Esophagus squamous epithelium (tissue), 5 donors: ENCODE data around the gene TTC5. TPM values are rescaled to one million over a fixed set of nuclear protein-coding genes. Genes with fewer than 3 reads are reported as not detected.

Source experiments
- DNase-seq: peaks from one replicate; lab custom pipeline; 2025; lab: John Stamatoyannopoulos, UW
- H3K27ac ChIP-seq, 4 donors: fragments of 200-600 bp; sonication (generic); one replicate each; pipeline ENCODE4 v1.5.1; 2016 to 2019; ENCODE audit warnings: mild to moderate bottlenecking in 1 of 4
- H3K27me3 ChIP-seq, 4 donors: fragments of 200-600 bp; sonication (generic); 1 replicate in 3 of 4; 2 replicates in 1 of 4; pipeline versions ENCODE4 v1.5.1 to v1.6.0; 2017 to 2021; ENCODE audit warnings: antibody characterized with exemption in 1 of 4
- H3K36me3 ChIP-seq, 3 donors: fragments of 200-600 bp; sonication (generic); one replicate each; pipeline ENCODE4 v1.5.1; 2016 to 2019
- H3K4me1 ChIP-seq, 3 donors: fragments of 200-600 bp; sonication (generic); one replicate each; pipeline ENCODE4 v1.5.1; 2017 to 2019
- H3K4me3 ChIP-seq, 4 donors: fragments of 200-600 bp; sonication (generic); 1 replicate in 3 of 4; 2 replicates in 1 of 4; pipeline ENCODE4 v1.5.1; 2016 to 2019; ENCODE audit warnings: mild to moderate bottlenecking in 2 of 4, moderate library complexity in 1 of 4
- H3K9me3 ChIP-seq, 3 donors: fragments of 200-600 bp; sonication (generic); one replicate each; pipeline ENCODE4 v1.5.1; 2016 to 2019
- POLR2A ChIP-seq, 4 donors: fragments of 450-650 bp; IDR thresholded peaks; one replicate each; pipeline ENCODE4 v1.6.1; 2017; ENCODE audit warnings: antibody characterized with exemption in 4 of 4, mild to moderate bottlenecking in 4 of 4, moderate library complexity in 3 of 4
- WGBS, 2 donors: methylation state at CpG; one replicate each; pipeline ENCODE4 v1.1.5; 2018; 5-methylcytosine and 5-hydroxymethylcytosine counted together
- intact Hi-C: fragments of 100-400 bp; cut with DNase I; formaldehyde crosslinking; loops from one replicate; pipeline ENCODE4 v1.15.0; 2022
- total RNA-seq, 4 donors: library from RNA; depleted of rRNA; stranded (reverse); fragments of >200 nt; gene quantifications; one replicate each; pipeline ENCODE4 v1.1.0, GENCODE V29; 2016
- TF ChIP-seq, protein P1 (sequence below), 6 experiments: fragments of 450-650 bp in 4 of 6; fragments of 200-600 bp in 2 of 6; sonication (generic) in 2 of 6; IDR thresholded peaks; one replicate each; pipeline ENCODE4 v1.5.1; 2016 to 2019; ENCODE audit warnings: antibody characterized with exemption in 6 of 6, mild to moderate bottlenecking in 4 of 6, moderate library complexity in 4 of 6
- donor health status: DM: yes; HTN: yes; CAD: no.

Gene TTC5
- total RNA-seq, 4 donors from 2014 or later, result 3.9 to 11.8 (median 6.7) TPM

DNA sequence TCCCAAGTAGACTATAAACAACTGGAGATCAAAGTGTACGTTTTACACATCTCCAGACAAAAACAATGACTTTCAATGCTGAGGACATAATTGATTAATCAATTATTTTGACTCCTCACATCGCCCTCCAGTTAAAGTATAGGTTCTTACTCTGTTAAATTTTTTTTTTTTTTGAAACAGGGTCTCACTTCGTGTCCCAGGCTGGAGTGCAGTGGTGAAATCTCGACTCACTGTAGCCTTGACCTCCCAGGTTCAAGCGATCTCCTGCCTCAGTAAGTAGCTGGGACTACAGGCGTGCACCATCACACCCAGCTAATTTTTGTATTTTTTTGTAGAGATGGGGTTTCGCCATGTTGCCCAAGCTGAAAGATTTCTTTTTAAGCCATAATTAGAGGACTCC lies 28.3 kb upstream of the TTC5 start:
- Histone ChIP-seq H3K4me3 (no peak overlapping the region), H3K4me1 (peaks cover 0 to 37% (median 0%) of the 10 kb centered on the region in 3 donors), H3K27me3 (no peaks in the 10 kb centered on the region), H3K9me3 (no peaks in the 10 kb centered on the region), H3K36me3 (peaks cover 0 to 5% (median 0%) of the 10 kb centered on the region in 3 donors), H3K27ac (peak overlapping the region in 3 of 4 donors; percentile 88 to 94 (median 91))
- WGBS, 2 donors, result 70 to 72% methylated on average over 7 of the region's 7 CpGs
- intact Hi-C loops, result loop anchor here (10.0 kb wide), 1 partner anchor 351 kb away; the partner anchor contains the start of genes ANG and RNASE4
- no peak for TF ChIP-seq POLR2A (IDR thresholded peaks at IDR 0.05)
- TF ChIP-seq, protein P1, sequence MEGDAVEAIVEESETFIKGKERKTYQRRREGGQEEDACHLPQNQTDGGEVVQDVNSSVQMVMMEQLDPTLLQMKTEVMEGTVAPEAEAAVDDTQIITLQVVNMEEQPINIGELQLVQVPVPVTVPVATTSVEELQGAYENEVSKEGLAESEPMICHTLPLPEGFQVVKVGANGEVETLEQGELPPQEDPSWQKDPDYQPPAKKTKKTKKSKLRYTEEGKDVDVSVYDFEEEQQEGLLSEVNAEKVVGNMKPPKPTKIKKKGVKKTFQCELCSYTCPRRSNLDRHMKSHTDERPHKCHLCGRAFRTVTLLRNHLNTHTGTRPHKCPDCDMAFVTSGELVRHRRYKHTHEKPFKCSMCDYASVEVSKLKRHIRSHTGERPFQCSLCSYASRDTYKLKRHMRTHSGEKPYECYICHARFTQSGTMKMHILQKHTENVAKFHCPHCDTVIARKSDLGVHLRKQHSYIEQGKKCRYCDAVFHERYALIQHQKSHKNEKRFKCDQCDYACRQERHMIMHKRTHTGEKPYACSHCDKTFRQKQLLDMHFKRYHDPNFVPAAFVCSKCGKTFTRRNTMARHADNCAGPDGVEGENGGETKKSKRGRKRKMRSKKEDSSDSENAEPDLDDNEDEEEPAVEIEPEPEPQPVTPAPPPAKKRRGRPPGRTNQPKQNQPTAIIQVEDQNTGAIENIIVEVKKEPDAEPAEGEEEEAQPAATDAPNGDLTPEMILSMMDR (IDR thresholded peaks at IDR 0.05), result no peak
- no peak for DNase-seq

DNA sequence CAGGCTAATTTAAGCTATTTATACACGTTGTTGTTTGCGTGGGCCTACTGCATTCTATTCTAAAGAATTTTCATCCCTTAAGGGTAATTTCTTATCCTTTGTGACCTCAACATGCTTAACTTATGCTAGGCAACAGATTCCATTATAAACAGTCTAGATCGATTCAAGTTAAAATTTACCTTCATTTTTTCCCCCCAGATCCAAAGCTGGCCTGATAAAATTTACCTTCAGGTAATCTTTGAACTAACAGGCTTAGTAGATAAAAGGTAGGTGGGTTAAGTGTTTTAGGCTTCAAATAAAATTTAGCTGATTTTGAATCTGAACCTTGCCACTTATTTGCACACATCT lies 27.7 kb upstream of the TTC5 start:
- H3K4me3 ChIP-seq, result peak overlapping the region in 3 of 4 donors; percentile 60 to 73 (median 67)
- no peaks in the 10 kb centered on the region for H3K9me3 ChIP-seq
- H3K27me3 ChIP-seq, result no peaks in the 10 kb centered on the region
- H3K36me3 ChIP-seq, result peaks cover 0 to 10% (median 0%) of the 10 kb centered on the region in 3 donors
- peak overlapping the region; percentile 78 to 94 (median 90) for H3K27ac ChIP-seq
- no peak for DNase-seq
- 10 to 13% methylated on average over 3 of the region's 3 CpGs for WGBS, 2 donors
- intact Hi-C loops, result loop anchor here (10.0 kb wide), 1 partner anchor 351 kb away; the partner anchor contains the start of genes ANG and RNASE4
- H3K4me1 ChIP-seq, result peaks cover 0 to 40% (median 0%) of the 10 kb centered on the region in 3 donors
- TF ChIP-seq, protein P1 (IDR thresholded peaks at IDR 0.05), result no peak
- TF ChIP-seq POLR2A (IDR thresholded peaks at IDR 0.05), result no peak

DNA sequence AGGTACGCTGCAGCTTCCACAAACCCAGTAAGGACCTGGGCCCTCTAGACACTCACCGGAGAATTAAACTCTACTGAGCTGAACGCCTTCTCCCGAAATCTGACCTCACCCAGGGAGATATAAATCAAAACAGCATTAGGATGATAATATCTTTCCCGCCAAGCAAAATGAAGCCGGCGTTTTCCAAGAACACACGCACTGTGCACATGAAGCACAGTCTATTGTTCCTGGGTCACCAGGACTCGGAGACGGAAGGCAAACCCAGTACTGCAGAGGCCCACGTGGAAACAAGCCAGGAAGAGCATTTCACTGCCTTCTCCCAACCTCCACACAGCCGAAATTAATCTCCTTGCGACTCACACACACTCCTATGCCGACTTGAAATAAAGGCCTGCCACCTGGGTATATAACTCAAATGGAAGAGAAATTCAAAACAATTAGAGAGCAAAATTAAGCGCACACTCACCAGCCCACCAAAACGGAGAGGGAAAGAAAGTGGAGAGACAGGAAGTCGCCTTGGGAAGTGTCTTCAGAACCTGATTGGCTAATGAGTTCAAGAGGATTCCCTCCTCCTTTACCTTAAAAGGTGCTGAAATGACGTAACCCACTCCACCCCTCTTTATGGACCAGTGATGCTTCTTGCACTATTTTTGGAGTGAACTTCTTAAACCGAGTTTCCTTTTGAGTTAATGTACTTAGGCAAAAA lies 27.2 kb upstream of the TTC5 start, which contains the start of gene CCNB1IP1:
CCNB1IP1 (minus strand) TSS at position 492 of the 706 bp plus-strand sequence. CDS start 16,756 bp downstream, outside the sequence.
- TF ChIP-seq, protein P1 (IDR thresholded peaks at IDR 0.05), result no peak
- peak in 2 of 4 donors; percentile 43 to 61 for TF ChIP-seq POLR2A (IDR thresholded peaks at IDR 0.05)
- H3K9me3 ChIP-seq, result no peaks in the 10 kb centered on the region
- H3K4me1 ChIP-seq, result peaks cover 0 to 40% (median 0%) of the 10 kb centered on the region in 3 donors
- no peak for DNase-seq
- H3K27ac ChIP-seq, result peak within 1 kb of the TSS; percentile 78 to 94 (median 90)
- 0% methylated on average over 12 to 15 of the region's 19 CpGs for WGBS, 2 donors
- peak within 1 kb of the TSS; percentile 40 to 73 (median 64) for H3K4me3 ChIP-seq
- no peaks in the 10 kb centered on the region for H3K27me3 ChIP-seq
- intact Hi-C loops, result loop anchor here (10.0 kb wide), 1 partner anchor 352 kb away; the partner anchor contains the start of genes ANG and RNASE4
- peaks cover 0 to 16% (median 0%) of the 10 kb centered on the region in 3 donors for H3K36me3 ChIP-seq

DNA sequence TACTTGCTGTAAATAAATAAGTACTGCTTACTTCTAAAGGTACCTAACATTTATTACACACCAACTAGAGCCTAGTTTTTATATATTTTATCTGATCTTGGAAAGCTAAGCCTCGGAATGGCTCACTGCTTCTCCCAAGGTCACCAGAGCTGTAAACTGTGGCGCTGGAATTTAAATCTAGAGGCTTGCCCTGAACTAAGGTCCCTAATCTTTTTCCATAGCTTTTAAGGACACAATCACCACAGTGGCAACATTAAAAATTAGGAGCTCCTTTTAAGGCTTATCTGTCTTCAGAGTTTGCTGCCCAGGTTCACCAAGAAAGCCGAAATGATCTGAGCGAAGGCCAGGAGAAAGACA lies 26.7 kb upstream of the TTC5 start:
- Histone ChIP-seq H3K4me3 (peak overlapping the region; percentile 40 to 73 (median 64)), H3K9me3 (no peaks in the 10 kb centered on the region), H3K36me3 (peaks cover 0 to 16% (median 0%) of the 10 kb centered on the region in 3 donors), H3K4me1 (peaks cover 0 to 44% (median 0%) of the 10 kb centered on the region in 3 donors), H3K27me3 (no peaks in the 10 kb centered on the region), H3K27ac (peak overlapping the region; percentile 78 to 94 (median 90))
- no peak for DNase-seq
- 0 to 6% methylated on average over 4 of the region's 4 CpGs for WGBS, 2 donors
- intact Hi-C loops, result loop anchor here (10.0 kb wide), 1 partner anchor 352 kb away; the partner anchor contains the start of genes ANG and RNASE4
- no peak for TF ChIP-seq POLR2A (IDR thresholded peaks at IDR 0.05)
- TF ChIP-seq, protein P1 (IDR thresholded peaks at IDR 0.05), result peak in 1 of 6 experiments; percentile 3
